Liver (tissue), 2 donors: ENCODE measurements around the gene LY6G6F.

Experiments
- JUND ChIP-seq, 2 donors: IDR thresholded peaks; 2 replicates each; pipeline ENCODE4 v1.6.1; 2016; ENCODE audit warnings: antibody characterized with exemption in 2 of 2
- RXRA ChIP-seq, 2 donors: IDR thresholded peaks; 2 replicates each; pipeline ENCODE4 v1.6.1; 2017 to 2018; ENCODE audit warnings: antibody characterized with exemption in 2 of 2, mild to moderate bottlenecking in 1 of 2
- YY1 ChIP-seq: IDR thresholded peaks from 2 replicates; pipeline ENCODE4 v1.6.1; 2016; ENCODE audit warnings: antibody characterized with exemption, mild to moderate bottlenecking
- donor health status: healthy.

DNA sequence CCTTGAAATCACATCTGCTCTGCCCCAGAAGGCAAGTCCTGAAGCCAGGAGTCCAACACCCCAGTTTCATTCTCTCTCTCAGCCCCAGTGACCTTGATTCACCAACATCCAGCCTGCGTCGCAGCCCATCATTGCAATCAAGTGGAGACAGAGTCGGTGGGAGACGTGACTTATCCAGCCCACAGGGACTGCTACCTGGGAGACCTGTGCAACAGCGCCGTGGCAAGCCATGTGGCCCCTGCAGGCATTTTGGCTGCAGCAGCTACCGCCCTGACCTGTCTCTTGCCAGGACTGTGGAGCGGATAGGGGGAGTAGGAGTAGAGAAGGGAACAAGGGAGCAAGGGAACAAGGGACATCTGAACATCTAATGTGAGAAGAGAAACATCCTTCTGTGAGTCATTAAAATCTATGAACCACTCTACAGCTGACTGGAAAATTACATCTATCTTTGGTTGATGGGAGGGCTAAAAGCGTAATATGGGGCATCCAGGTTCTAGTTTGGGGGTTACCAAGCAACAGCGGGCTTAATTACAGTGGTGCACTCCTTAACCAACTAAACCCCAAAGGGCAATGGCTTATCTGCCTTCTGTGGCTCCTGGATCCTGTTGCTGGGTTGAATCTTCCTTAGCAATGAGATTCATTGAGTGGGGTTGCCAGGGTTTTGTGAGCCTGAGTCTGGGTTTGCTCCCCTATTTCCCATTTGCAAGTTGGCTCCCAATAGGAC is 11.0 kb downstream of the LY6G6F start:
- no peak for TF ChIP-seq YY1
- no peak for TF ChIP-seq RXRA (IDR thresholded peaks at IDR 0.05)
- TF ChIP-seq JUND (IDR thresholded peaks at IDR 0.05) = no peak
